Keratinocyte (primary cell): ENCODE measurements around the gene BCAS1. TPM values are rescaled to one million over a fixed set of nuclear protein-coding genes. Genes with fewer than 3 reads are reported as not detected.

Experiments used
- DNase-seq: peaks from one replicate; pipeline ENCODE4 v3.0.0-alpha.2; 2011; ENCODE audit warnings: low read depth, missing footprints, low spot score
- FAIRE-seq: peaks from 2 replicates; lab custom pipeline; 2011; peaks lifted over from hg19 to GRCh38; lab: Jason Lieb, UNC
- H2AFZ ChIP-seq: 2 replicates; pipeline ENCODE4 v1.6.0; 2012; ENCODE audit warnings: low read length, control low read depth, inconsistent platforms; ENCODE audit not compliant: control insufficient read depth
- H3K27ac ChIP-seq: 2 replicates; pipeline ENCODE4 v1.5.1; 2011; ENCODE audit warnings: low read length; ENCODE audit not compliant: control insufficient read depth, insufficient read depth
- H3K27me3 ChIP-seq: 3 replicates; pipeline ENCODE4 v1.6.0; 2011; ENCODE audit warnings: low read length; ENCODE audit not compliant: control insufficient read depth, insufficient read depth; ENCODE audit errors: extremely low read depth
- H3K36me3 ChIP-seq, 2 experiments: 2 replicates in 1 of 2; 3 replicates in 1 of 2; pipeline ENCODE4 v1.5.1; 2011; ENCODE audit warnings: low read length in 2 of 2, mild to moderate bottlenecking in 1 of 2; ENCODE audit not compliant: control insufficient read depth in 2 of 2, insufficient read depth in 2 of 2; ENCODE audit errors: extremely low read depth in 1 of 2
- H3K4me1 ChIP-seq: 3 replicates; pipeline ENCODE4 v1.5.1; 2011; ENCODE audit warnings: low read length; ENCODE audit not compliant: control insufficient read depth, insufficient read depth; ENCODE audit errors: extremely low read depth
- H3K4me2 ChIP-seq: 3 replicates; pipeline ENCODE4 v1.6.0; 2011; ENCODE audit warnings: low read depth, low read length; ENCODE audit not compliant: control insufficient read depth, insufficient read depth; ENCODE audit errors: extremely low read depth
- H3K4me3 ChIP-seq, 3 experiments: fragments of 200-600 bp in 1 of 3; sonication (generic) in 1 of 3; 2 replicates in 2 of 3; 3 replicates in 1 of 3; pipeline ENCODE4 v1.5.1; 2011 to 2016; ENCODE audit warnings: low read length in 3 of 3, mild to moderate bottlenecking in 3 of 3, control low read depth in 2 of 3, inconsistent platforms in 1 of 3, low read depth in 1 of 3, mixed read lengths in 1 of 3, mixed run types in 1 of 3, moderate library complexity in 1 of 3; ENCODE audit not compliant: control insufficient read depth in 2 of 3, insufficient read depth in 2 of 3; ENCODE audit errors: extremely low read depth in 1 of 3
- H3K79me2 ChIP-seq: 2 replicates; pipeline ENCODE4 v1.6.0; 2012; ENCODE audit warnings: low read length; ENCODE audit not compliant: control insufficient read depth, insufficient read depth
- H3K9ac ChIP-seq: 3 replicates; pipeline ENCODE4 v1.6.0; 2011; ENCODE audit warnings: low read length; ENCODE audit not compliant: control insufficient read depth, insufficient read depth; ENCODE audit errors: extremely low read depth
- H3K9me1 ChIP-seq: 3 replicates; pipeline ENCODE4 v1.6.0; 2011; ENCODE audit warnings: low read length; ENCODE audit not compliant: control insufficient read depth, insufficient read depth; ENCODE audit errors: extremely low read depth
- H3K9me3 ChIP-seq: 2 replicates; pipeline ENCODE4 v1.5.1; 2012; ENCODE audit warnings: low read depth, low read length; ENCODE audit not compliant: control insufficient read depth
- H4K20me1 ChIP-seq: 3 replicates; pipeline ENCODE4 v1.6.0; 2011; ENCODE audit warnings: low read length; ENCODE audit not compliant: control insufficient read depth, insufficient read depth; ENCODE audit errors: extremely low read depth
- EZH2 ChIP-seq: IDR thresholded peaks from one replicate; pipeline ENCODE4 v1.6.1; 2012; ENCODE audit warnings: inconsistent platforms, mild to moderate bottlenecking, low read length, moderate library complexity
- dilution Hi-C: fragments of 300-500 bp; cut with MboI; formaldehyde crosslinking; loops from one replicate; pipeline ENCODE4 v1.7.0; 2020; ENCODE audit warnings: low sequenced_read_pairs; ENCODE audit not compliant: extremely low pct_ligation_motif_present
- polyA plus RNA-seq, 5 experiments: library from polyadenylated mRNA; depleted of rRNA in 3 of 5; stranded (reverse) in 3 of 5; stranded (forward) in 1 of 5; unstranded in 1 of 5; fragments of >200 nt; gene quantifications; 1 replicate in 1 of 5; 2 replicates in 3 of 5; 3 replicates in 1 of 5; pipeline versions ENCODE4 v1.2.1 to v1.2.3, GENCODE V29; 2011 to 2012; ENCODE audit warnings: missing spikeins in 2 of 5, low read depth in 1 of 5, low replicate concordance in 1 of 5
- TF ChIP-seq, protein P1 (sequence below), 3 experiments: IDR thresholded peaks in 1 of 3; conservative IDR thresholded peaks in 1 of 3; optimal IDR thresholded peaks in 1 of 3; 2 replicates in 2 of 3; 3 replicates in 1 of 3; pipeline versions ENCODE3 to v1.5.1; 2011; ENCODE audit warnings: low read length in 3 of 3, mild to moderate bottlenecking in 3 of 3, moderate library complexity in 2 of 3, control low read depth in 1 of 3, inconsistent platforms in 1 of 3; ENCODE audit not compliant: insufficient read depth in 2 of 3; ENCODE audit errors: extremely low read depth in 1 of 3

BCAS1 gene
- polyA plus RNA-seq, 1 donor (not counting 4 experiments of a cell fraction or from before 2014, with no cell fraction given) = not detected

- FAIRE-seq (no peak), DNase-seq (no peak)
- no peaks in the 10 kb centered on the region for H3K9me3 ChIP-seq
- no peak for TF ChIP-seq EZH2
- TF ChIP-seq, protein P1, sequence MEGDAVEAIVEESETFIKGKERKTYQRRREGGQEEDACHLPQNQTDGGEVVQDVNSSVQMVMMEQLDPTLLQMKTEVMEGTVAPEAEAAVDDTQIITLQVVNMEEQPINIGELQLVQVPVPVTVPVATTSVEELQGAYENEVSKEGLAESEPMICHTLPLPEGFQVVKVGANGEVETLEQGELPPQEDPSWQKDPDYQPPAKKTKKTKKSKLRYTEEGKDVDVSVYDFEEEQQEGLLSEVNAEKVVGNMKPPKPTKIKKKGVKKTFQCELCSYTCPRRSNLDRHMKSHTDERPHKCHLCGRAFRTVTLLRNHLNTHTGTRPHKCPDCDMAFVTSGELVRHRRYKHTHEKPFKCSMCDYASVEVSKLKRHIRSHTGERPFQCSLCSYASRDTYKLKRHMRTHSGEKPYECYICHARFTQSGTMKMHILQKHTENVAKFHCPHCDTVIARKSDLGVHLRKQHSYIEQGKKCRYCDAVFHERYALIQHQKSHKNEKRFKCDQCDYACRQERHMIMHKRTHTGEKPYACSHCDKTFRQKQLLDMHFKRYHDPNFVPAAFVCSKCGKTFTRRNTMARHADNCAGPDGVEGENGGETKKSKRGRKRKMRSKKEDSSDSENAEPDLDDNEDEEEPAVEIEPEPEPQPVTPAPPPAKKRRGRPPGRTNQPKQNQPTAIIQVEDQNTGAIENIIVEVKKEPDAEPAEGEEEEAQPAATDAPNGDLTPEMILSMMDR (optimal IDR thresholded peaks at IDR 0.05 in 1 of 3, IDR thresholded peaks at IDR 0.05 in 1 of 3, conservative IDR thresholded peaks at IDR 0.05 in 1 of 3; ENCODE audit: extremely low read depth in 1 of 3, insufficient read depth in 2 of 3, low read length in 3 of 3) = no peak
- no peak overlapping the region for H3K27ac ChIP-seq
- H4K20me1 ChIP-seq = no peaks in the 10 kb centered on the region
- H3K27me3 ChIP-seq = no peaks in the 10 kb centered on the region
- H3K4me2 ChIP-seq = no peak overlapping the region
- no peak overlapping the region for H3K9ac ChIP-seq
- H3K4me3 ChIP-seq = no peak overlapping the region
- H3K79me2 ChIP-seq = no peaks in the 10 kb centered on the region
- no peak overlapping the region for H2AFZ ChIP-seq
- H3K9me1 ChIP-seq = peaks cover 3% of the 10 kb centered on the region
- no peaks in the 10 kb centered on the region for H3K36me3 ChIP-seq
- H3K4me1 ChIP-seq = peaks cover 39% of the 10 kb centered on the region
- dilution Hi-C loops = no loop called here
These were observed 174.4 kb downstream of the BCAS1 start for GRCh38 chr20:53896041-53896440.

- no peak overlapping the region for H3K4me3 ChIP-seq
- H3K9me3 ChIP-seq = no peaks in the 10 kb centered on the region
- TF ChIP-seq, protein P1 (optimal IDR thresholded peaks at IDR 0.05 in 1 of 3, IDR thresholded peaks at IDR 0.05 in 1 of 3, conservative IDR thresholded peaks at IDR 0.05 in 1 of 3; ENCODE audit: extremely low read depth in 1 of 3, insufficient read depth in 2 of 3, low read length in 3 of 3) = no peak
- TF ChIP-seq EZH2 = no peak
These were observed 175.0 kb downstream of the BCAS1 start for GRCh38 chr20:53895385-53895755.

More at GRCh38 chr20:53895385-53895755, 175.0 kb downstream of the BCAS1 start:
- Histone ChIP-seq H3K4me1 (peaks cover 32% of the 10 kb centered on the region), H2AFZ (no peak overlapping the region), H4K20me1 (no peaks in the 10 kb centered on the region), H3K4me2 (no peak overlapping the region), H3K27me3 (no peaks in the 10 kb centered on the region), H3K9me1 (peaks cover 3% of the 10 kb centered on the region), H3K79me2 (no peaks in the 10 kb centered on the region), H3K27ac (no peak overlapping the region), H3K36me3 (no peaks in the 10 kb centered on the region), H3K9ac (no peak overlapping the region)
- DNase-seq (no peak), FAIRE-seq (no peak)
- dilution Hi-C loops = no loop called here
